ENCODE measurements around the gene TRIM33. TPM values are rescaled to one million over a fixed set of nuclear protein-coding genes. Genes with fewer than 3 reads are reported as not detected.
A peak's percentile ranks its signal among the peaks of the same experiment; 100 is the strongest.

Gene TRIM33
- total RNA-seq, 3 donors from 2014 or later (not counting 1 experiment from before 2014, with no cell fraction given) = 70.6 to 91.5 (median 86.1) TPM

GRCh38 chr1:114455102-114455785, 55.8 kb downstream of the TRIM33 start:
- no peaks in the 10 kb centered on the region for H3K27me3 ChIP-seq (ENCODE audit: control insufficient read depth, insufficient read depth, low read length)
- DNase-seq (no peak), ATAC-seq (no peak)
- peaks cover 34 to 40% of the 10 kb centered on the region in 2 donors for H3K4me1 Mint-ChIP-seq
- no peaks in the 10 kb centered on the region for H3K9me3 Mint-ChIP-seq
- peaks cover 7% of the 10 kb centered on the region for H3K36me3 Mint-ChIP-seq
- no peak overlapping the region for H3K4me3 Mint-ChIP-seq
- H3K36me3 ChIP-seq (ENCODE audit: control insufficient read depth, insufficient read depth, low read length) = peaks cover 44% of the 10 kb centered on the region
- no peak overlapping the region for H3K27ac ChIP-seq (ENCODE audit: low read length)
- H3K9me3 ChIP-seq (ENCODE audit: control insufficient read depth, insufficient read depth, low read length) = no peaks in the 10 kb centered on the region
- H3K27me3 Mint-ChIP-seq (ENCODE audit: low read depth in 2 of 2) = no peaks in the 10 kb centered on the region
- no peak overlapping the region for H3K4me3 ChIP-seq (ENCODE audit: low read length)
- H3K27ac Mint-ChIP-seq = peak overlapping the region; percentile 25 to 64
- intact Hi-C loops (cut with micrococcal nuclease) = no loop called here
- TF ChIP-seq, protein P1, sequence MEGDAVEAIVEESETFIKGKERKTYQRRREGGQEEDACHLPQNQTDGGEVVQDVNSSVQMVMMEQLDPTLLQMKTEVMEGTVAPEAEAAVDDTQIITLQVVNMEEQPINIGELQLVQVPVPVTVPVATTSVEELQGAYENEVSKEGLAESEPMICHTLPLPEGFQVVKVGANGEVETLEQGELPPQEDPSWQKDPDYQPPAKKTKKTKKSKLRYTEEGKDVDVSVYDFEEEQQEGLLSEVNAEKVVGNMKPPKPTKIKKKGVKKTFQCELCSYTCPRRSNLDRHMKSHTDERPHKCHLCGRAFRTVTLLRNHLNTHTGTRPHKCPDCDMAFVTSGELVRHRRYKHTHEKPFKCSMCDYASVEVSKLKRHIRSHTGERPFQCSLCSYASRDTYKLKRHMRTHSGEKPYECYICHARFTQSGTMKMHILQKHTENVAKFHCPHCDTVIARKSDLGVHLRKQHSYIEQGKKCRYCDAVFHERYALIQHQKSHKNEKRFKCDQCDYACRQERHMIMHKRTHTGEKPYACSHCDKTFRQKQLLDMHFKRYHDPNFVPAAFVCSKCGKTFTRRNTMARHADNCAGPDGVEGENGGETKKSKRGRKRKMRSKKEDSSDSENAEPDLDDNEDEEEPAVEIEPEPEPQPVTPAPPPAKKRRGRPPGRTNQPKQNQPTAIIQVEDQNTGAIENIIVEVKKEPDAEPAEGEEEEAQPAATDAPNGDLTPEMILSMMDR (IDR thresholded peaks at IDR 0.05) = no peak
- H3K4me1 ChIP-seq (ENCODE audit: control insufficient read depth, insufficient read depth, low read length) = no peaks in the 10 kb centered on the region

GRCh38 chr1:114454539-114454938, 56.5 kb downstream of the TRIM33 start:
- Histone ChIP-seq H3K4me3 (ENCODE audit: low read length) (no peak overlapping the region), H3K27ac (ENCODE audit: low read length) (no peak overlapping the region), H3K9me3 (ENCODE audit: control insufficient read depth, insufficient read depth, low read length) (no peaks in the 10 kb centered on the region), H3K36me3 (ENCODE audit: control insufficient read depth, insufficient read depth, low read length) (peaks cover 39% of the 10 kb centered on the region), H3K4me1 (ENCODE audit: control insufficient read depth, insufficient read depth, low read length) (no peaks in the 10 kb centered on the region), H3K27me3 (ENCODE audit: control insufficient read depth, insufficient read depth, low read length) (no peaks in the 10 kb centered on the region)
- ATAC-seq (no peak), DNase-seq (no peak)
- Mint-ChIP-seq H3K4me1 (peaks cover 30 to 34% of the 10 kb centered on the region in 2 donors), H3K9me3 (no peaks in the 10 kb centered on the region), H3K36me3 (peaks cover 7% of the 10 kb centered on the region), H3K27ac (peak overlapping the region; percentile 25 to 64), H3K4me3 (no peak overlapping the region), H3K27me3 (ENCODE audit: low read depth in 2 of 2) (no peaks in the 10 kb centered on the region)
- WGBS (ENCODE audit: insufficient coverage) = no CpG with 5 or more reads among the region's 1 CpG
- TF ChIP-seq, protein P1 (IDR thresholded peaks at IDR 0.05) = no peak
- intact Hi-C loops (cut with micrococcal nuclease) = no loop called here

- intact Hi-C loops (cut with micrococcal nuclease) = no loop called here
These were observed 57.6 kb downstream of the TRIM33 start for GRCh38 chr1:114453361-114453784.

More at GRCh38 chr1:114453361-114453784, 57.6 kb downstream of the TRIM33 start:
- H3K4me3 ChIP-seq (ENCODE audit: low read length) = no peak overlapping the region
- no peaks in the 10 kb centered on the region for H3K27me3 ChIP-seq (ENCODE audit: control insufficient read depth, insufficient read depth, low read length)
- ATAC-seq (no peak), DNase-seq (no peak)
- H3K27me3 Mint-ChIP-seq (ENCODE audit: low read depth in 2 of 2) = no peaks in the 10 kb centered on the region
- WGBS (ENCODE audit: insufficient coverage) = 100% methylated on average over 2 of the region's 2 CpGs
- H3K27ac ChIP-seq (ENCODE audit: low read length) = no peak overlapping the region
- H3K4me1 ChIP-seq (ENCODE audit: control insufficient read depth, insufficient read depth, low read length) = no peaks in the 10 kb centered on the region
- H3K9me3 Mint-ChIP-seq = no peaks in the 10 kb centered on the region
- H3K4me3 Mint-ChIP-seq = no peak overlapping the region
- peaks cover 44% of the 10 kb centered on the region for H3K36me3 ChIP-seq (ENCODE audit: control insufficient read depth, insufficient read depth, low read length)
- H3K36me3 Mint-ChIP-seq = peaks cover 7% of the 10 kb centered on the region
- H3K27ac Mint-ChIP-seq = peak overlapping the region; percentile 25 to 64
- peaks cover 24 to 25% of the 10 kb centered on the region in 2 donors for H3K4me1 Mint-ChIP-seq
- no peaks in the 10 kb centered on the region for H3K9me3 ChIP-seq (ENCODE audit: control insufficient read depth, insufficient read depth, low read length)
- TF ChIP-seq, protein P1 (IDR thresholded peaks at IDR 0.05) = no peak
